ENCODE results near the gene TCTA.
"Not testable (repeated sequence)": the region's sequence is repeated elsewhere in the genome, so short reads cannot be mapped to it uniquely, and the experiment has no call there.

Gene TCTA

GRCh38 chr3:49411968-49412631 is at the start of gene TCTA, which contains the start of gene RHOA:
Gene TCTA (plus strand): TSS chr3:49412423. CDS start chr3:49412427, 4 bp downstream.
Gene RHOA (minus strand): TSS chr3:49411976. CDS start chr3:49375589, 36,387 bp downstream.
- DNase-seq: peak; percentile 100

DNA sequence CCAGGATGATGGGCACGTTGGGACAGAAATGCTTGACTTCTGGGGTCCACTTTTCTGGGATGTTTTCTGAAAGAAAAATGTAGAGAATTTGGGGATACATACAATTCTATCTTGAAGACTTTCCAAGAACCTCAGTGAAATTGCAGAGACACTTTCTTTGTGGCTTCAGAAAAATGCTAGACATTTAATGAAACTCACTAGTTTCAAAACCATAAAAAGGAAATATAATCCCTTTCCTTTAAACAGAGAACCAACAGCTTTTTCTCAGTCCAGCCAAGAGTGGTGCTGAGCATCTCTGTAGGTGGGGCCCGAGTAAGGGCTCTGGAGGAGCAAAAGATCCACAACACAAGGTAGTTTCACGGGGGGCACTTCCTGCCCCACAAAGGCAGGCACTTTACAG is 49.7 kb upstream of the TCTA start:
- no peak for DNase-seq

DNA sequence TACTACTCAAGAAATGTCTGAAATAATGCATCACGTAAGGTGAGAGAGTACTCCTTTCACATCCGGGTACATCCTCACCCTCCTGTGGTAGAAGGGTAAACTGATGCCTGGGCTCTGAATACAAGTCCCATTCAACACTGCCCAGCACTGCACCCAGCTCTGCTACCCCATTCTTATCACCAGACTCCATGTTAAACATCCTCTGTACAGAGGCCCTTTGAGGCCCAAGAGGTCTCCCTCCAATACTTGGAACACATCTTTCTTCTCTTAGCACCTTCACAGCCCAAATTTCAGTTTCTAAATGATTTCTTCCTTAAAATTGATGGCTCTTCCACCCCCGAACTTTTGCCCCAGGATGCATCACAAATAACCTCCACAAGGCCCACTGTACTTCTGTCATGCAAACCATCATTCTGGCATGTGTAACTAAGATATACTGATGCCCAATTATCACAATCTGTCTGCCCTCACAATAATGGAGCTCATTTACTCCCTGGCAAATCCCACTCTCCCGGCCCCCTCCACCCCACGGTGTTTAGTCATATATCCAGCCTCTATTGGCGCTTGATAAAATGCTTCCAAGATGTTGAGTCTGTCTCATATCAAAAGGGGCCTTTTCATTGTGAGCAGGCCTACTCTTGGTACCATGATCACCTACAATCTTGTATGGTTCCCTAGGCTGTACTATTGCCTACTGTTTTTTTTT is 41.5 kb upstream of the TCTA start:
- DNase-seq: no peak

GRCh38 chr3:49371946-49372345 is 40.3 kb upstream of the TCTA start:
- DNase-seq: no peak

DNA sequence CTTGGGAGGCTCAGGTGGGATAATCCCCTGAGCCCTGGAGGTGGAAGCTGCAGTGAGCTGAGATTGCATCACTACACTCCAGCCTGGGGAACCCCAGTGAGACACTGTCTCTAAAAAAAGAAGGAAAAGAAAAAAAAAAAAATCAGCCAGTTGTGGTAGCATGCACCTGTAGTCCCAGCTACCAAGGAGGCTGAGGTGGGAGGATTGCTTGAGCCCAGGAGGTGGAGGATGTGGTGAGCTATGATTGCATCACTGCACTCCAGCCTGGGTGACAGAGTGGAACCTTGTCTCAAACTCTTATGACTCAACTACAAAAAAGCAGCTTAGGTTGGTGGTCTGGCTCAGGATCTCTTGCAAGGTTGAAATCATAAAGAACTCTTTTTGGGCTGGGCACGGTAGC is 34.7 kb upstream of the TCTA start:
- DNase-seq: peak; percentile 40

- DNase-seq: no peak
Measured at GRCh38 chr3:49378249-49378895, 33.9 kb upstream of the TCTA start.

DNA sequence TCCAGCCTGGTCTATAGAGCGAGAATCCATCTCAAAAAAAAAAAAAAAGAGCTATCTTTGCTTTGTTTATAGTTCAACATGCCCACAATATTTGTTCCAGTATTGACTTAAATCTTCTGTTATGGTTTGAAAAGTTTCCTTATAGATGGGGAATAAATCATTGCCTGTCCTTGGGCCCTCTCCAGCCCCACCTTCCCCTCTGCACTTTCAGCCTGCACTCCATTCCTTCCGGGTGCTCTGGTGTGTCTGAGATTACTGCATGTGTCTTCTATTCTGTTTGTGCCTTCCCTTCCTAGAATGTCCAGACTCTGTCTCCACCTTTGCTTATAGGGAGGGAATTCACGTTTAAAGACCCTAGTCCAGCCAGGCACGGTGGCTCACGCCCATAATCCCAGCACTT is 28.8 kb upstream of the TCTA start:
- no peak for DNase-seq

DNA sequence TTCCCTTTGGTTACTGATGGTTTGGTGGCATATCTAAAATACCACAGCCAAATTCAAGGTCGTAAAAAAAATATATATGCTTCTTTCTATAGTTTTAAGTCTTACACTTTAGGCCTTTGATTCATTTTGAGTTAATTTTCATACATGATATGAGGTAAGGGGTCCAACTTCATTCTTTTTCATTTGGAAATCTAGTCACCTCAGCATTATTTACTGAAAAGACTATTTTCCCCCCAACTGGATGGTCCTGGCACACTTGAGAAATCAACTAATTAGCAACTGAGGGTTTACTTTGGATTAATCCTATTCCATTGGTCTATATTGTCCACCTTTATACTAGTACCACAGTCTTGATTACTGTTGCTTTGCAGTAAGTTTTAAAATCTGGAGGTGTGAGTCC is 26.6 kb upstream of the TCTA start:
- DNase-seq: no peak

DNA sequence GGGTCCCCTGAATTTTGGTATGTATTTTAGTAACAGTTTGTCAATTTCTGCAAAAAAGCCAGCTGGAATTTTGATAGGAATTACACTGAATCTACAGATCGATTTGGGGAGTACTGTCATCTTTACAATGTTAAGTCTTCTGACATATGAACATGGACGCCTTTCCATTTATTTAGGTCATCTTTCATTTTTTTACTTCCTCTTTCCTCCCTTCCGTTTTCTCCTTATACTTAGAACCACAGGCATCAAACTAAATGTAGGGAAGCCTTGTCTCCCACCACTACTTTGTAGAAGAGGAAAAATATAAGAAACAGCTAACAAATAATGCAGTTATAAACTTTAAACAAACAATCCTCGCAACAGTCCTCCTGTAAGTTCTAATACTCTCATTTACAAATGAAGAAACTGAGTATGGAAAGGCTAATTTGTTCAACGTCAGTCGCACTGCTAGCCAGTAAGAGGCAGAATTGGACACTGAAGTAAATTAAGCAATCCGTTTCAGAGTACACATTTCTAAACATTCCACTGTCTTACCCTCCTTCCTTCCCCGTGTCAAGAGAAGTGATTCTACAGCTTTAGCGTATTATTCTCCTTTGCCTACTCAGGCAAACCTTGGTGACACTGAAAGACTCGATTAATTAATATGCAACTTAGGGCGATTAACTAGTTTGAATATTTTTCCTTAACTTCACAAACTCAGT is 26.0 kb upstream of the TCTA start:
- no peak for DNase-seq

GRCh38 chr3:49387721-49388120 is 24.5 kb upstream of the TCTA start:
- no peak for DNase-seq

- DNase-seq: no peak
Measured at GRCh38 chr3:49388289-49388820, 23.9 kb upstream of the TCTA start.

GRCh38 chr3:49389297-49389696 is 22.9 kb upstream of the TCTA start:
- no peak for DNase-seq

- not testable (repeated sequence) for DNase-seq
Measured at GRCh38 chr3:49391310-49391709, 20.9 kb upstream of the TCTA start.

GRCh38 chr3:49397470-49397869 is 14.8 kb upstream of the TCTA start:
- peak; percentile 38 for DNase-seq

DNA sequence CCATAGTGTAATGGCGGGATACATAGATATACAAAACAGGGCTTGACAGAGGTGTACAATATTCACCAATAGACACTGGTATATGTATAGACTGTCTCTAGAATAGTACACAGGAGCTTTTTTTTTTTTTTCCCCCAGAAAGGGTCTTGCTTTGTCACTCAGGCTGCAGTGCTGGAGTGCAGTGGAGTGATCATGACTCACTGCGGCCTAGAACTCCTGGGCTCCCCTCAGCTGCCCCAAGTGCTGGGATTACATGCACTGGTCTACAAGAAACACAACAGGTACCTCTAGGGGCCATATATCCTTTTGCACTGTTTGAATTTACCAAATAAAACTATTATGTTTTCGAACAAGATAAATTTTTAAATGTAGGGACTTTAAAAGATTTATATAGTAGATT is 12.8 kb upstream of the TCTA start:
- DNase-seq: no peak

DNA sequence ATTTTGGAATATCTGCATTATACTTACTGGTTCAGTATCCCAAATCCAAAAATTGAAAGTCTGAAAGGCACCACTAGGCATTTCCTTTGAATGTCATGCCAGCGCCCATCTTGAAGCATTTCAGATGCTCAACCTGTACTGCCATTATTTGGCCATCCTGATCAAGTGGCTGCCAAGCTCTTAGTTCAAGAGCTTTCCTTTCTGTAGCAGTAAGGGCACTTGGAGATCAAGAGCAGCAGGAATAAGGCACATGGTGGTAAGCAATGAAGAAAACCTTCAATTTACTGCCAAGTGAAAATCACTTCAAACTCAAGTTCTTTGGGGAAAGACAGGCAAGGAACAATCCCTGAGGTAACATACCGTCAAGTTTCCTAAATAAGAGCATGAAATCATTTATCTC is 10.5 kb upstream of the TCTA start:
- DNase-seq: no peak

GRCh38 chr3:49403891-49404290 is 8.3 kb upstream of the TCTA start:
- no peak for DNase-seq

DNA sequence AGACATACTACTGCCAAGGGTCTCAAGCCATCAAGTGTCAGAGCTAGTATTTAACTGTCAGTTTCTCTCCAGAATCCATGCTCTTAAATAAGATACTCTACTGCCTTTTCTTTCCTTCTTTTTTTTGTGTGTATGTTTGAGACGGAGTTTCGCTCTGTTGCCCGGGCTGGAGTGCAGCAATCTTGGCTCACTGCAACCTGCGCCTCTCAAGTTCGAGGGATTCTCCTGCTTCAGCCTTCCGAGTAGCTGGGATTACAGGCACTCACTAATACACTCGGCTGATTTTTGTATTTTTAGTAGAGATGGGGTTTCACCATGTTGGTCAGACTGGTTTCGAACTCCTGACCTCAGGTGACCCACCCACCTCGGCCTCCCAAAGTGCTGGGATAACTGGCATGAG is 6.7 kb upstream of the TCTA start:
- DNase-seq: not testable (repeated sequence)

GRCh38 chr3:49406571-49407565 is 5.4 kb upstream of the TCTA start:
- no peak for DNase-seq

GRCh38 chr3:49410066-49410845 is 2.0 kb upstream of the TCTA start:
- peak; percentile 49 for DNase-seq

Measured in CD4-positive, alpha-beta T cell treated with Interleukin-21 for 1 hour (primary cell).